Effector memory CD8-positive, alpha-beta T cell (primary cell): ENCODE results near the gene RPL13.

ENCODE experiments used
- ATAC-seq: fragments of 150-1000 bp; cut with Tn5 transposase; replicated peaks from 2 replicates; pipeline ENCODE4 v1.10.0; 2021; ENCODE audit warnings: mild to moderate bottlenecking, moderate library complexity
- DNase-seq, 3 experiments: peaks; one replicate each; pipeline ENCODE4 v3.0.0; 2021
- H3K27ac Mint-ChIP-seq, 2 donors: one replicate each; pipeline ENCODE4 v1.8.0; 2022; ENCODE audit warnings: mild to moderate bottlenecking in 2 of 2, mixed read lengths in 2 of 2, moderate library complexity in 2 of 2
- H3K27me3 Mint-ChIP-seq, 2 donors: one replicate each; pipeline ENCODE4 v1.8.0; 2022; ENCODE audit warnings: mixed read lengths in 2 of 2
- H3K36me3 Mint-ChIP-seq: one replicate; pipeline ENCODE4 v1.8.0; 2022; ENCODE audit warnings: mild to moderate bottlenecking, moderate library complexity, mixed read lengths; ENCODE audit not compliant: insufficient read depth
- H3K4me1 Mint-ChIP-seq, 2 donors: one replicate each; pipeline ENCODE4 v1.8.0; 2022; ENCODE audit warnings: low read depth in 2 of 2, mixed read lengths in 2 of 2
- H3K4me3 Mint-ChIP-seq, 2 donors: one replicate each; pipeline ENCODE4 v1.8.0; 2022; ENCODE audit warnings: mild to moderate bottlenecking in 2 of 2, mixed read lengths in 2 of 2, moderate library complexity in 2 of 2
- H3K9me3 Mint-ChIP-seq, 2 donors: one replicate each; pipeline ENCODE4 v1.8.0; 2022; ENCODE audit warnings: mixed read lengths in 2 of 2
- total RNA-seq, 9 experiments: gene quantifications; one replicate each; lab custom pipeline; 2026; lab: John Stamatoyannopoulos, UW

The RPL13 gene
- total RNA-seq, result 1,351 to 2,349 (median 1,640) reads per million in 9 experiments

GRCh38 chr16:89560378-89561141 is at the start of gene RPL13:
TSS of gene RPL13 (plus strand) at chr16:89560682. CDS start at chr16:89560960, 278 bp downstream.
- Mint-ChIP-seq H3K4me3 (peak within 1 kb of the TSS; percentile 94 to 97), H3K27ac (peak within 1 kb of the TSS; percentile 97 to 99), H3K36me3 (peaks cover 64% of the 10 kb centered on the region), H3K4me1 (peaks cover 45 to 47% of the 10 kb centered on the region in 2 donors), H3K27me3 (no peaks in the 10 kb centered on the region), H3K9me3 (no peaks in the 10 kb centered on the region)
- ATAC-seq (peak; percentile 90), DNase-seq (peak; percentile 88 to 90 (median 89))

DNA sequence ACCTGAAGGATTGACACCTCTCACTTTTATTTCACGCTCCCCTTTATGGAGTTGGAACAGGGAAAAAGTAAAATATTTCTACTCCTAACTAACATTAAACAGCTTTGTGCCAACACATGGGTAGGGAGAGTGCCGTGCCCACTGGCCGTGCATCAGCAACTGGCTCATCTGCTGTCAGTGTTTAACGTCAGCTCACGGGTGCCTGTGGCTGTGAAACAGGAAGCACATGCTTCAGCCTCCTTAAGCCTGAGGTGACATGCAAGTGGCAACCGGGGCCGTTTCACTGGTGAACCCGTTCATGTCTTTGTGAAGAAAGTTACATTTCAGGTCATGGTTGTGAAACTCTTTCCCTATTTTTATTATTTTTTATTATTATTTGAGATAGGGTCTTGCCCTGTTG is 49.1 kb upstream of the RPL13 start:
- Mint-ChIP-seq H3K36me3 (peaks cover 77% of the 10 kb centered on the region), H3K27ac (peak overlapping the region in 1 of 2 donors; percentile 19), H3K4me3 (no peak overlapping the region)

DNA sequence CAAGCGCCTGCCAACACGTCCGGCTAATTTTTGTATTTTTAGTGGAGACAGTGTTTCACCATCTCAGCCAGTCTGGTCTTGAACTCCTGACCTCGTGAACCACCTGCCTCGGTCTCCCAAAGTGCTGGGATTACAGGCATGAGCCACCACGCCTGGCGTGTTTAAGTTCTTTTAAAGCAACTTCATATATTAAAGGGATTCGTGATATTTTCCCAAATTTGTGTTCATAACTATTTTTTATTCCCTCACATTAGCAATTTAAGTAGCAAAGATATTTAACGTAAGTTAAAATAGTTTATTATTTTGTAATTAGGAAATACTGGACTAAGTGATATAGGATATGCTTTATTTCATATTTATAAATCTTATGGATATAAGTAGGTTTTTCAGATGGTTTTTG is 48.0 kb upstream of the RPL13 start:
- Mint-ChIP-seq H3K4me3 (no peak overlapping the region), H3K4me1 (peaks cover 4% of the 10 kb centered on the region in 2 donors), H3K36me3 (peaks cover 81% of the 10 kb centered on the region), H3K27ac (no peak overlapping the region), H3K9me3 (no peaks in the 10 kb centered on the region), H3K27me3 (no peaks in the 10 kb centered on the region)
- DNase-seq (no peak), ATAC-seq (no peak)

More for the DNA sequence above, 49.1 kb upstream of the RPL13 start:
- ATAC-seq (no peak), DNase-seq (no peak)
- Mint-ChIP-seq H3K9me3 (no peaks in the 10 kb centered on the region), H3K4me1 (peaks cover 4 to 9% of the 10 kb centered on the region in 2 donors), H3K27me3 (no peaks in the 10 kb centered on the region)

DNA sequence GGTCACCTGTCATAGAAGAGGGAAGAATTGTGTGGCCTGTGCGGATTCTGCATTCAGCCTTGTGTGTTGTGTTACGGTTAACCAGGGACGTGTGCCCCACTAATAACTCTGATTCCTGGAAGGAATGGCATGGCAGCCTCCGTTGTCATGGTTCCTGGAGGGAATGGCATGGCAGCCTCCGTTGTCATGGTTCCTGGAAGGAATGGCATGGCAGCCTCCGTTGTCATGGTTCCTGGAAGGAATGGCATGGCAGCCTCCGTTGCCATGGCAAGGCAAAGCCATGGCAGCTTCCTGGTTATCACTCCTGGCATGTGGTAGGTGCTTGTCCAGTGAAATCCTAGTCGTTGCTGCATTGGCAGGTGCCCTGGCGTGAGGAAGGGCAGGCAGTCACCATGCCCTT is 43.4 kb upstream of the RPL13 start:
- ATAC-seq, result no peak
- Mint-ChIP-seq H3K27me3 (no peaks in the 10 kb centered on the region), H3K4me3 (no peak overlapping the region), H3K4me1 (peaks cover 8 to 16% of the 10 kb centered on the region in 2 donors), H3K9me3 (no peaks in the 10 kb centered on the region), H3K27ac (no peak overlapping the region), H3K36me3 (peaks cover 75% of the 10 kb centered on the region)
- DNase-seq, result no peak

- peaks cover 8 to 15% of the 10 kb centered on the region in 2 donors for H3K4me1 Mint-ChIP-seq
- no peak overlapping the region for H3K4me3 Mint-ChIP-seq
- H3K36me3 Mint-ChIP-seq, result peaks cover 68% of the 10 kb centered on the region
- ATAC-seq (no peak), DNase-seq (no peak)
- no peaks in the 10 kb centered on the region for H3K9me3 Mint-ChIP-seq
- no peaks in the 10 kb centered on the region for H3K27me3 Mint-ChIP-seq
- no peak overlapping the region for H3K27ac Mint-ChIP-seq
Measured at GRCh38 chr16:89519881-89520280, 40.6 kb upstream of the RPL13 start.

DNA sequence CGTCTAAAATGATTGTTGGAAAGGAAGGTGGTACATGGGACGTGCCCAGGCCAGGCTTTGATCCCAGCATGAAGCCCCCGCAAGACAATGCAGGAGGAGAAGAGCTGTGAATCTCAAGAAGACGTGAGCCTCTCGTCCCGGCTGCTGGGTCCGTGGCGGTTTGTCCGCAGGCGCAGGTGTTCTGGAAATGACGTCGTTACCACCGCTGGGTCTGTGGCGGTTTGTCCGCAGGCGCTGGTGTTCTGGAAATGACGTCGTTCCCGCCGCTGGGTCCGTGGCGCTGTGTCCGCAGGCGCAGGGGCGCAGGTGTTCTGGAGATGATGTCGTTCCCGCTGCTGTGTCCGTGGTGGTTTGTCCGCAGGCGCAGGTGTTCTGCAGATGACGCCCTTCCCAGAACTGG is 38.2 kb upstream of the RPL13 start:
- DNase-seq (no peak), ATAC-seq (no peak)
- H3K4me3 Mint-ChIP-seq, result no peak overlapping the region
- peaks cover 8 to 13% of the 10 kb centered on the region in 2 donors for H3K4me1 Mint-ChIP-seq
- no peak overlapping the region for H3K27ac Mint-ChIP-seq
- no peaks in the 10 kb centered on the region for H3K27me3 Mint-ChIP-seq
- peaks cover 71% of the 10 kb centered on the region for H3K36me3 Mint-ChIP-seq
- no peaks in the 10 kb centered on the region for H3K9me3 Mint-ChIP-seq

GRCh38 chr16:89523680-89524344 is 36.7 kb upstream of the RPL13 start:
- Mint-ChIP-seq H3K36me3 (peaks cover 69% of the 10 kb centered on the region), H3K27ac (no peak overlapping the region), H3K9me3 (no peaks in the 10 kb centered on the region), H3K27me3 (no peaks in the 10 kb centered on the region), H3K4me1 (peaks cover 3 to 10% of the 10 kb centered on the region in 2 donors), H3K4me3 (no peak overlapping the region)
- DNase-seq (no peak), ATAC-seq (no peak)

- H3K4me3 Mint-ChIP-seq, result no peak overlapping the region
- H3K27me3 Mint-ChIP-seq, result no peaks in the 10 kb centered on the region
- H3K4me1 Mint-ChIP-seq, result peaks cover 0 to 5% of the 10 kb centered on the region in 2 donors
- H3K9me3 Mint-ChIP-seq, result no peaks in the 10 kb centered on the region
- no peak for ATAC-seq
- no peak overlapping the region for H3K27ac Mint-ChIP-seq
- H3K36me3 Mint-ChIP-seq, result peaks cover 69% of the 10 kb centered on the region
- DNase-seq, result no peak
Measured at GRCh38 chr16:89525146-89525913, 35.2 kb upstream of the RPL13 start.

DNA sequence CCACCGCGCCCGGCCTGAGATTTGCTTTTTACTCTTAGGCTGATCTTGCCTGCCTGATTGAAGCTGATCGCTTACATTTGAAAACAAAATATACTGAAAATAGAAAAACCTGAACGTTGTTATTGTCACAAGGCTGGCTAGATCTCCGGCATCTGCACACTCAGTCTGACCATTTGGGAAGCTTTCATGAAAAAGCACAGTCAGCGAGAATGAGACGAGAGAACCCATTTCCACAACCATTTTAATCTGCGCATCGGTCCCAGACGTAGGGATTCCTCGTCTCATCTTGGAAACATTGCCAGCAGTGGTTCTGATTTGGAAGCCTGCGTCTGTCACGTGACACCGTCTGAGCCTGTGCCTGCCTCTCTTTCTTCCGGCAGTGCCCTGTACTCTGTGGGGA is 31.4 kb upstream of the RPL13 start:
- no peak for ATAC-seq
- H3K27ac Mint-ChIP-seq, result no peak overlapping the region
- no peaks in the 10 kb centered on the region for H3K27me3 Mint-ChIP-seq
- no peak for DNase-seq
- H3K4me3 Mint-ChIP-seq, result no peak overlapping the region
- peaks cover 2% of the 10 kb centered on the region in 2 donors for H3K4me1 Mint-ChIP-seq
- H3K9me3 Mint-ChIP-seq, result no peaks in the 10 kb centered on the region
- H3K36me3 Mint-ChIP-seq, result peaks cover 82% of the 10 kb centered on the region

DNA sequence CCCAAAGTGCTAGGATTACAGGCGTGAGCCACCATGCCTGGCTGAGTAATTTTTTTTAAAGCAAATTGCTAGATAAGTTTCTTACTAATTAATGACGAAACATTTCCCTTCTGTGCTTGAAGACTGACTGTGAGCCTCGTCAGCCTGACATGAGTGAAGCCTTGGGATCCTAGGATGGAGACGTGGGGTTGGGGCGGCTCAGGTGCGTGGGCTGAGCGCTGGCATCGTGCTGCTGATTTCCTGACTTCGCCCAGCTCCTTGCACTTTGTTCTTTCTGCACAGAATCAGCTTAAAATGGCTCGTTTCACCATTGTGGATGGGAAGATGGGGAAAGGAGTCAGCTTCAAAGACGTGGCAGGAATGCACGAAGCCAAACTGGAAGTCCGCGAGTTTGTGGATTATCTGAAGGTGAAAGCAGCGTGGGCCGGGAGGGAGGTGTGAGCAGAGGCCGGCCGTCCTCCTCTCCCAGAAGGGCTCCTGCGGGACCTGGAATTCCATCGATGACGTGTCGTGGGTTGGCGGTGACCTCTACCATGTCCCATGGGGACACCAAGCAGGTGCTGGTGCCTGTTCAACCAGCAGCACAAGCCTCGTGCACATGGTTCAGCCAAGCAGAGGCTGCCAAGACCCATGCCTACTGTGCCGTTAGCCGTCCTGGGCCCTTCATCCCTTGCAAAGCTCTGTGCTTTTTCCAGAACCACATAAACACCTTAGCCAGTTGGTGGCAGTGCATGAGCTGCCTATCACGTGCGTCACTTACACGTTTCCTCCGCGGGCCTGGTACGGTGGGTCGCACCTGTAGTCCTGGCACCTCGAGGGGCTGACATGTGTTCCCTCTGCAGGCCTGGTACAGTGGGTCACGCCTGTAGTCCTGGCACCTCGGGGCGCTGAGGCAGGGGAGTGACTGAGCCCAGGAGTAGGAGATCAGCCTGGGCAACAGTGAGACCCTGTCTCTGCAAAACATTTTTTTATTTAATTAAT is 29.8 kb upstream of the RPL13 start:
- H3K9me3 Mint-ChIP-seq, result no peaks in the 10 kb centered on the region
- peaks cover 66% of the 10 kb centered on the region for H3K36me3 Mint-ChIP-seq
- no peak for ATAC-seq
- no peaks in the 10 kb centered on the region for H3K27me3 Mint-ChIP-seq
- no peak for DNase-seq
- H3K4me3 Mint-ChIP-seq, result no peak overlapping the region
- H3K27ac Mint-ChIP-seq, result no peak overlapping the region
- peaks cover 10% of the 10 kb centered on the region in 2 donors for H3K4me1 Mint-ChIP-seq

DNA sequence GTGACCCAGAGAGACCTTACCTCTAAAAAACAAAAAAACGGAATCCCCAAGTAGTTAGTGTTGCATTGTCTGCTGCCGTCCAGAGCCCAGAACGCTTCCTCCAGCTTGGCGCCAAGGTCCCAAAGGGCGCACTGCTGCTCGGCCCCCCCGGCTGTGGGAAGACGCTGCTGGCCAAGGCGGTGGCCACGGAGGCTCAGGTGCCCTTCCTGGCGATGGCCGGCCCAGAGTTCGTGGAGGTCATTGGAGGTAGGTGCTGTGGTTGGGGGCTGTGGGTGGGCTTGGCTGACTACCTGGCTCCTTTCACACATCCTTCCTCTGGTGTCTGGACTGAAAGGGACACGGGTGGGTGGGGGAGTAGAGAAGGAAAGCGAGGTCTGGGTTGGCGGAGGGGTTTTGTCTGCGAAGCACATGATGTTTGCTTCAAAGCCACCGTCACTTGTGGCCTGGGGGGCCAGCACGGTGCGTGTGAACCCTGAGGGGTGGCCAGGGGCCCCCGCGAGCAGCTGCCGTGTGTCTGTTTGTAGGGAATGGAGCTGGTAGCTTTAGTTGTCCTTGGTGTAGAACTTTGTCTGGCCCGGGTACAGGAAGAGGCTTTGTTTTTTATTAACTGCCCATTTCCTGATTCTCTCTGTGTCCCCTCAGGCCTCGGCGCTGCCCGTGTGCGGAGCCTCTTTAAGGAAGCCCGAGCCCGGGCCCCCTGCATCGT is 28.5 kb upstream of the RPL13 start:
- H3K9me3 Mint-ChIP-seq, result no peaks in the 10 kb centered on the region
- peaks cover 58% of the 10 kb centered on the region for H3K36me3 Mint-ChIP-seq
- ATAC-seq (no peak), DNase-seq (no peak)
- H3K4me3 Mint-ChIP-seq, result no peak overlapping the region
- peaks cover 10% of the 10 kb centered on the region in 2 donors for H3K4me1 Mint-ChIP-seq
- no peaks in the 10 kb centered on the region for H3K27me3 Mint-ChIP-seq
- H3K27ac Mint-ChIP-seq, result peak overlapping the region in 1 of 2 donors; percentile 53

DNA sequence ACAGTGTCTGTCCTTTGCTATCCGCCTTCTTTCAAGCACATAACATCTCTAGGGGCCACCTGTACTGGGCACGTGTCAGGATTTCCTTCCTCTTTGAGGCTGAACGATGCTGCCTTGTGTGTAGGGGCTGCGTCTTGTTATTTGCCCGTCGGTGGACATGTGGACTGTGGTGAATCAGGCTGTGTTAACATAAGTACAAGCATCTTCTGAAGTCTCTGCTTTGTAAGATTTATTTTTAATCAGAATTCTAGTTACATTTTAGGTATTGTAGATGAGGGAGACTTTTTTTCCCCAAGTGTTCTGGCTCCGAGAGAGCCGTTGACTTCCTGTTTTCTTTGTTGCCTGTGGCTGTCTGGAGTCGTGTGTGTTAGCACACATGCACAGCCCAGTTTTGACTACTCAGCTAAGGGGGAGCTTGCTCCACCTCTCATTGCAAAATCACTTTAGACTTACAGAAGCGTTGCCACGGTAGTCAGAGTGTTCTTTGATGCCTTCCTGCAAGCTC is 26.2 kb upstream of the RPL13 start:
- peaks cover 10% of the 10 kb centered on the region in 2 donors for H3K4me1 Mint-ChIP-seq
- no peaks in the 10 kb centered on the region for H3K27me3 Mint-ChIP-seq
- no peaks in the 10 kb centered on the region for H3K9me3 Mint-ChIP-seq
- H3K27ac Mint-ChIP-seq, result peak overlapping the region; percentile 54 to 70
- ATAC-seq, result peak; percentile 88
- peak overlapping the region; percentile 34 to 52 for H3K4me3 Mint-ChIP-seq
- H3K36me3 Mint-ChIP-seq, result peaks cover 41% of the 10 kb centered on the region
- no peak for DNase-seq
